Panc1 (cell line): Measurements from ENCODE around the gene IL15.

ENCODE experiments used
- POLR2AphosphoS5 ChIP-seq: IDR thresholded peaks from 2 replicates; pipeline ENCODE4 v1.6.1; 2012; ENCODE audit warnings: mild to moderate bottlenecking, low read depth, low read length, moderate library complexity
- TF ChIP-seq, protein P1 (sequence below): fragments of 450-650 bp; IDR thresholded peaks from 2 replicates; pipeline ENCODE4 v1.5.1; 2017; ENCODE audit warnings: mild to moderate bottlenecking

DNA sequence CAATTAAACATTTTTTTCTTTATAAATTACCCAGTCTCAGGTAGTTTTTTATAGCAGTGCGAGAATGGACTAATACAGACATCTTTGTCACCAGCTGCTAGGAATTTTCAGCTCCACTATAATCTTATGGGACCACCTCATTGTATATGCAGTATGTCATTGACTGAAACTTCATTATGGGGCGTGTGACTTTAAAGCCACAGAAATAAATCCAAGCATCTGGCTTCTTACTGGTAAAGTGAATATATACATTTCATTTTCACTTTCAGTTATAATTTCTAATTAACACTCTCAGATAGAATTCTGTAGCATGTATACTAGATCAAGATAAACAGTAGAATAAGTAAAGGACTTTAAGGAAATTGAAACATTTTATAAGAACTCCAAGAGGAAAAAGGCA is 21.9 kb downstream of the IL15 start:
- no peak for TF ChIP-seq POLR2AphosphoS5
- TF ChIP-seq, protein P1, sequence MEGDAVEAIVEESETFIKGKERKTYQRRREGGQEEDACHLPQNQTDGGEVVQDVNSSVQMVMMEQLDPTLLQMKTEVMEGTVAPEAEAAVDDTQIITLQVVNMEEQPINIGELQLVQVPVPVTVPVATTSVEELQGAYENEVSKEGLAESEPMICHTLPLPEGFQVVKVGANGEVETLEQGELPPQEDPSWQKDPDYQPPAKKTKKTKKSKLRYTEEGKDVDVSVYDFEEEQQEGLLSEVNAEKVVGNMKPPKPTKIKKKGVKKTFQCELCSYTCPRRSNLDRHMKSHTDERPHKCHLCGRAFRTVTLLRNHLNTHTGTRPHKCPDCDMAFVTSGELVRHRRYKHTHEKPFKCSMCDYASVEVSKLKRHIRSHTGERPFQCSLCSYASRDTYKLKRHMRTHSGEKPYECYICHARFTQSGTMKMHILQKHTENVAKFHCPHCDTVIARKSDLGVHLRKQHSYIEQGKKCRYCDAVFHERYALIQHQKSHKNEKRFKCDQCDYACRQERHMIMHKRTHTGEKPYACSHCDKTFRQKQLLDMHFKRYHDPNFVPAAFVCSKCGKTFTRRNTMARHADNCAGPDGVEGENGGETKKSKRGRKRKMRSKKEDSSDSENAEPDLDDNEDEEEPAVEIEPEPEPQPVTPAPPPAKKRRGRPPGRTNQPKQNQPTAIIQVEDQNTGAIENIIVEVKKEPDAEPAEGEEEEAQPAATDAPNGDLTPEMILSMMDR = no peak
